NT2/D1 (cell line): ENCODE measurements around the gene VAPA.

Source experiments
- SUZ12 ChIP-seq: IDR thresholded peaks from 2 replicates; pipeline ENCODE4 v1.6.1; 2011; ENCODE audit not compliant: insufficient read length, insufficient read depth; ENCODE audit errors: extremely low read depth
- YY1 ChIP-seq: IDR thresholded peaks from 2 replicates; pipeline ENCODE4 v1.6.1; 2011; ENCODE audit not compliant: insufficient read length, insufficient read depth
- ZNF274 ChIP-seq: IDR thresholded peaks from 2 replicates; pipeline ENCODE4 v1.6.1; 2011; ENCODE audit warnings: mild to moderate bottlenecking, low read depth, low read length

DNA sequence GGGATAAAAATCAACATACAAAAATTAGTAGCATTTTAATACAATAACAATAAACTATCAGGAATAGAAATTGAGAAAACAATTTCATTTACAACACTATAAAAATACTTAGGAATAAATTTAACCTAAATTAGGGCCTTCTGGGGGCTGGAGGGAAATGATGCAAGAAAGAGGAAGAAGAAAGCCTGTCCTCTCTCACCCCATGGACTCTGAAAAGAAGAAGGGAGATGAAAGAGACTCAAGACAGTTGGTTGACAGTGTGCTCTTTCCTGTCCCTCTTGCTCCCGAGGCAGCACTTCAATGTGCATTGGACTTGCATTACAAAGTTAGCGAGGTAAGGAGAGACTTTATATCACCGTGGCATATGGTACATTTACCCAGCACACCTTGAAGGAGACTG lies 88.5 kb downstream of the VAPA start:
- TF ChIP-seq ZNF274 (no peak), YY1 (no peak), SUZ12 (no peak)
